GM12878 (cell line): ENCODE measurements around the gene VPS52. TPM values are rescaled to one million over a fixed set of nuclear protein-coding genes. Genes with fewer than 3 reads are reported as not detected.
A peak's percentile ranks its signal among the peaks of the same experiment; 100 is the strongest.

Source experiments
- ATAC-seq: fragments of 200-7000 bp; cut with Tn5 transposase; 3 replicates; pipeline ENCODE4 v1.9.1; 2020; ENCODE audit warnings: mild to moderate bottlenecking, moderate library complexity
- Bru-seq: library from RNA; stranded (reverse); fragments of 400-500 nt; gene quantifications from one replicate; lab custom pipeline; 2021; lab: Mats Ljungman, UMichigan
- BruChase-seq, 2 experiments: library from RNA; stranded (reverse); fragments of 400-500 nt; gene quantifications; one replicate each; lab custom pipeline; 2021; lab: Mats Ljungman, UMichigan
- BruUV-seq: library from RNA; stranded (reverse); fragments of 400-500 nt; replicated peaks from 2 replicates; lab custom pipeline; 2021; lab: Mats Ljungman, UMichigan
- CTCF ChIA-PET: fragments of 300-600 bp; sonication (Branson Sonifier 250); formaldehyde crosslinking; extraction: SDS; loops from one replicate; lab custom pipeline; 2021; ENCODE audit warnings: inconsistent platforms; lab: Yijun Ruan, JAX
- POLR2A ChIA-PET: fragments of 350-600 bp; formaldehyde crosslinking; extraction: SDS; loops from one replicate; lab custom pipeline; 2021; ENCODE audit warnings: inconsistent platforms; lab: Charles Lee
- RAD21 ChIA-PET: fragments of 300-600 bp; sonication (Branson Sonifier 250); formaldehyde crosslinking; loops from one replicate; lab custom pipeline; 2023; ENCODE audit warnings: antibody characterized with exemption; ENCODE audit not compliant: unreplicated experiment; lab: Charles Lee
- SMC1A ChIA-PET: fragments of 300-600 bp; sonication (Branson Sonifier 250); formaldehyde crosslinking; loops from one replicate; lab custom pipeline; 2023; ENCODE audit not compliant: unreplicated experiment, uncharacterized antibody; lab: Charles Lee
- DNase-seq: peaks from one replicate; pipeline ENCODE4 v3.0.0-alpha.2; 2011; ENCODE audit warnings: low read depth, low spot score
- FAIRE-seq: peaks from 3 replicates; lab custom pipeline; 2011; peaks lifted over from hg19 to GRCh38; lab: Jason Lieb, UNC
- H2AFZ ChIP-seq: 2 replicates; pipeline ENCODE4 v1.6.0; 2011; ENCODE audit warnings: low read depth, low read length, control low read depth; ENCODE audit not compliant: control insufficient read depth
- H3K27ac ChIP-seq: 2 replicates; pipeline ENCODE4 v1.5.1; 2011; ENCODE audit warnings: control low read depth; ENCODE audit not compliant: control insufficient read depth, insufficient read depth
- H3K27me3 ChIP-seq, 2 experiments: replicated peaks in 1 of 2; 2 replicates each; pipeline versions ENCODE4 v1.6.0 to v1.6.1; 2011; ENCODE audit warnings: low read length in 1 of 2; ENCODE audit not compliant: control insufficient read depth in 2 of 2, insufficient read depth in 2 of 2
- H3K36me3 ChIP-seq, 2 experiments: 2 replicates each; pipeline ENCODE4 v1.5.1; 2011; ENCODE audit warnings: low read length in 1 of 2; ENCODE audit not compliant: control insufficient read depth in 2 of 2, insufficient read depth in 2 of 2
- H3K4me1 ChIP-seq: 2 replicates; pipeline ENCODE4 v1.6.1; 2011; ENCODE audit warnings: mild to moderate bottlenecking, low read length, moderate library complexity, mixed read lengths; ENCODE audit not compliant: control insufficient read depth, insufficient read depth
- H3K4me2 ChIP-seq: 2 replicates; pipeline ENCODE4 v1.6.0; 2011; ENCODE audit warnings: control low read depth; ENCODE audit not compliant: control insufficient read depth, insufficient read depth
- H3K4me3 ChIP-seq: fragments of 200-600 bp; sonication (generic); 2 replicates; pipeline ENCODE4 v1.5.1; 2016
- H3K79me2 ChIP-seq: 2 replicates; pipeline ENCODE4 v1.6.0; 2011; ENCODE audit warnings: low read length; ENCODE audit not compliant: control insufficient read depth, insufficient read depth
- H3K9ac ChIP-seq: 2 replicates; pipeline ENCODE4 v1.8.0; 2011; ENCODE audit warnings: low read length, control low read depth, mixed read lengths; ENCODE audit not compliant: control insufficient read depth, insufficient read depth
- H3K9me3 ChIP-seq: replicated peaks from 3 replicates; pipeline ENCODE4 v1.5.1; 2011; ENCODE audit warnings: mild to moderate bottlenecking, low read length; ENCODE audit not compliant: control insufficient read depth, insufficient read depth
- H4K20me1 ChIP-seq: 2 replicates; pipeline ENCODE4 v1.6.0; 2011; ENCODE audit not compliant: control insufficient read depth, insufficient read depth
- ASH2L ChIP-seq: fragments of 300-600, 200-600 bp; sonication (generic); IDR thresholded peaks from 2 replicates; pipeline ENCODE4 v1.6.1; 2017; ENCODE audit warnings: low read depth, mild to moderate bottlenecking, borderline replicate concordance
- CHD1 ChIP-seq: IDR thresholded peaks from 2 replicates; pipeline ENCODE4 v1.6.1; 2012; ENCODE audit warnings: low read depth, low read length, improper control_type of control experiment
- KAT2A ChIP-seq: conservative IDR thresholded peaks from 2 replicates; pipeline ENCODE4 v1.6.1; 2011; ENCODE audit warnings: low read depth, low read length; ENCODE audit not compliant: control insufficient read depth
- MTA3 ChIP-seq: IDR thresholded peaks from 2 replicates; pipeline ENCODE4 v1.6.1; 2012; ENCODE audit warnings: low read length, inconsistent platforms, borderline replicate concordance
- MYC ChIP-seq: IDR thresholded peaks from 2 replicates; pipeline ENCODE4 v1.6.1; 2011; ENCODE audit warnings: mild to moderate bottlenecking, low read length, moderate library complexity, inconsistent platforms; ENCODE audit not compliant: insufficient read depth, insufficient replicate concordance, insufficient read length, severe bottlenecking
- RELA ChIP-seq: fragments of 450-650 bp; IDR thresholded peaks from 2 replicates; pipeline ENCODE4 v1.8.0; 2014; ENCODE audit warnings: borderline replicate concordance; ENCODE audit not compliant: partially characterized antibody
- SMAD5 ChIP-seq: IDR thresholded peaks from 2 replicates; pipeline ENCODE4 v1.6.1; 2016; ENCODE audit warnings: antibody characterized with exemption, low read depth
- STAT1 ChIP-seq: fragments of 450-650 bp; conservative IDR thresholded peaks from 2 replicates; pipeline ENCODE4 v1.6.1; 2014; ENCODE audit warnings: antibody characterized with exemption, mild to moderate bottlenecking
- TCF12 ChIP-seq: IDR thresholded peaks from 2 replicates; pipeline ENCODE4 v1.6.1; 2011; ENCODE audit warnings: low read depth, mild to moderate bottlenecking, low read length
- WGBS: methylation state at CpG from one replicate; pipeline ENCODE4 v1.1.6; 2016; ENCODE audit warnings: low lambda C conversion rate; ENCODE audit not compliant: insufficient replicate concordance, insufficient coverage; ENCODE audit errors: missing lambda C conversion rate; 5-methylcytosine and 5-hydroxymethylcytosine counted together
- in situ Hi-C: fragments of 300-500 bp; cut with MboI; formaldehyde crosslinking; loops from 9 replicates; pipeline ENCODE4 v1.14.3; 2018; ENCODE audit warnings: mixed read lengths
- intact Hi-C: fragments of 100-400 bp; cut with micrococcal nuclease; formaldehyde crosslinking; loops from one replicate; pipeline ENCODE4 v1.14.2; 2022; ENCODE audit not compliant: unreplicated experiment
- long read RNA-seq, 2 experiments: library from polyadenylated mRNA; unstranded; transcript quantifications; one replicate each; pipeline ENCODE4 v2.0.0, GENCODE V29; 2019 to 2020
- polyA minus RNA-seq, 3 experiments: library from RNA; depleted of rRNA, polyadenylated mRNA; stranded (reverse); fragments of >200 nt; gene quantifications; 2 replicates each; pipeline ENCODE4 v1.2.3, GENCODE V29; 2011
- polyA plus RNA-seq, 11 experiments: library from polyadenylated mRNA; depleted of rRNA in 4 of 11; unstranded in 6 of 11; stranded (reverse) in 5 of 11; fragments of >200 nt; fragmentation: Nextera tagmentation in 4 of 11; fragmentation: Illumina TruSeq in 1 of 11; extraction: Ambion mirVana in 4 of 11; extraction: Trizol in 1 of 11; gene quantifications; 1 replicate in 1 of 11; 2 replicates in 10 of 11; pipeline versions ENCODE4 v1.2.1 to v1.2.3, GENCODE V29; 2011 to 2016; ENCODE audit warnings: inconsistent platforms in 2 of 11, missing spikeins in 2 of 11, low read depth in 1 of 11
- total RNA-seq, 4 experiments: library from RNA; depleted of rRNA in 3 of 4; stranded (reverse); fragments of >200 nt in 3 of 4; fragmentation: Illumina TruSeq in 1 of 4; extraction: Trizol in 1 of 4; gene quantifications; 2 replicates each; pipeline versions ENCODE4 v1.2.1 to v1.2.3, GENCODE V29; 2013 to 2021
- TF ChIP-seq, protein P1 (sequence below): IDR thresholded peaks from 2 replicates; pipeline ENCODE4 v1.6.1; 2012; ENCODE audit warnings: low read depth, low read length, improper control_type of control experiment
- TF ChIP-seq, protein P2 (sequence below): fragments of 450-650 bp; IDR thresholded peaks from 2 replicates; pipeline ENCODE4 v1.6.1; 2018; ENCODE audit warnings: mild to moderate bottlenecking, low read depth, moderate library complexity; ENCODE audit not compliant: partially characterized antibody

The VPS52 gene, protein sequence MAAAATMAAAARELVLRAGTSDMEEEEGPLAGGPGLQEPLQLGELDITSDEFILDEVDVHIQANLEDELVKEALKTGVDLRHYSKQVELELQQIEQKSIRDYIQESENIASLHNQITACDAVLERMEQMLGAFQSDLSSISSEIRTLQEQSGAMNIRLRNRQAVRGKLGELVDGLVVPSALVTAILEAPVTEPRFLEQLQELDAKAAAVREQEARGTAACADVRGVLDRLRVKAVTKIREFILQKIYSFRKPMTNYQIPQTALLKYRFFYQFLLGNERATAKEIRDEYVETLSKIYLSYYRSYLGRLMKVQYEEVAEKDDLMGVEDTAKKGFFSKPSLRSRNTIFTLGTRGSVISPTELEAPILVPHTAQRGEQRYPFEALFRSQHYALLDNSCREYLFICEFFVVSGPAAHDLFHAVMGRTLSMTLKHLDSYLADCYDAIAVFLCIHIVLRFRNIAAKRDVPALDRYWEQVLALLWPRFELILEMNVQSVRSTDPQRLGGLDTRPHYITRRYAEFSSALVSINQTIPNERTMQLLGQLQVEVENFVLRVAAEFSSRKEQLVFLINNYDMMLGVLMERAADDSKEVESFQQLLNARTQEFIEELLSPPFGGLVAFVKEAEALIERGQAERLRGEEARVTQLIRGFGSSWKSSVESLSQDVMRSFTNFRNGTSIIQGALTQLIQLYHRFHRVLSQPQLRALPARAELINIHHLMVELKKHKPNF
- total RNA-seq (2013; cell fraction: nucleolus; rRNA removed) = 85.4 and 91.2 TPM in 2 replicates
- total RNA-seq (2014; rRNA removed) = 32.4 and 33.9 TPM in 2 replicates
- 20.9 and 22.1 TPM in 2 replicates for total RNA-seq (2014; rRNA removed; fragmentation: Illumina TruSeq; extraction: Trizol)
- total RNA-seq (2021) = 36.1 and 38.1 TPM in 2 replicates
- 38.1 TPM for polyA plus RNA-seq (2011; ENCODE audit: low read depth)
- polyA plus RNA-seq (2011; rRNA removed) = 29.7 and 52.7 TPM in 2 replicates
- 47.5 and 60.5 TPM in 2 replicates for polyA plus RNA-seq (2011; cell fraction: cytosol; rRNA removed)
- 264 and 288 TPM in 2 replicates for polyA plus RNA-seq (2011; cell fraction: nucleus; rRNA removed)
- 34.5 and 39.0 TPM in 2 replicates for polyA plus RNA-seq (2012)
- 34.1 and 47.1 TPM in 2 replicates for polyA plus RNA-seq (2014; fragmentation: Illumina TruSeq; extraction: Trizol)
- 10 to 100 TPM; 11.3 to 13.2 TPM for polyA plus RNA-seq (2014; fragmentation: Nextera tagmentation; extraction: Ambion mirVana)
- polyA plus RNA-seq (2014; rRNA removed) = 47.0 and 51.2 TPM in 2 replicates
- polyA plus RNA-seq (2016; fragmentation: Nextera tagmentation; extraction: Ambion mirVana) = 10 to 100 TPM; 36.0 to 37.3 TPM
- polyA minus RNA-seq (2011; rRNA and poly(A)+ RNA removed) = 84.5 and 88.1 TPM in 2 replicates
- 17.4 and 24.1 TPM in 2 replicates for polyA minus RNA-seq (2011; cell fraction: cytosol; rRNA and poly(A)+ RNA removed)
- 94.5 and 122 TPM in 2 replicates for polyA minus RNA-seq (2011; cell fraction: nucleus; rRNA and poly(A)+ RNA removed)
- percentile 72 among the genes with signal in this experiment for Bru-seq, nascent RNA
- BruChase-seq, experiment 1, labeled RNA remaining after a 6-hour chase = percentile 76 among the genes with signal in this experiment
- percentile 73 among the genes with signal in this experiment for BruChase-seq, experiment 2, labeled RNA remaining after a 2-hour chase
- long read RNA-seq, experiment 1, transcript VPS52-212 (20 exons, 2,960 nt) = major isoform, 11 of 21 reads
- long read RNA-seq, experiment 1, partial matches to known transcripts = 3 of 21 reads
- long read RNA-seq, experiment 1, other reads (novel, unspliced or antisense) = 7 of 21 reads
- long read RNA-seq, experiment 2, transcript VPS52-212 (20 exons, 2,960 nt) = major isoform, 10 of 22 reads
- long read RNA-seq, experiment 2, partial matches to known transcripts = 3 of 22 reads
- long read RNA-seq, experiment 2, other reads (novel, unspliced or antisense) = 9 of 22 reads

DNA sequence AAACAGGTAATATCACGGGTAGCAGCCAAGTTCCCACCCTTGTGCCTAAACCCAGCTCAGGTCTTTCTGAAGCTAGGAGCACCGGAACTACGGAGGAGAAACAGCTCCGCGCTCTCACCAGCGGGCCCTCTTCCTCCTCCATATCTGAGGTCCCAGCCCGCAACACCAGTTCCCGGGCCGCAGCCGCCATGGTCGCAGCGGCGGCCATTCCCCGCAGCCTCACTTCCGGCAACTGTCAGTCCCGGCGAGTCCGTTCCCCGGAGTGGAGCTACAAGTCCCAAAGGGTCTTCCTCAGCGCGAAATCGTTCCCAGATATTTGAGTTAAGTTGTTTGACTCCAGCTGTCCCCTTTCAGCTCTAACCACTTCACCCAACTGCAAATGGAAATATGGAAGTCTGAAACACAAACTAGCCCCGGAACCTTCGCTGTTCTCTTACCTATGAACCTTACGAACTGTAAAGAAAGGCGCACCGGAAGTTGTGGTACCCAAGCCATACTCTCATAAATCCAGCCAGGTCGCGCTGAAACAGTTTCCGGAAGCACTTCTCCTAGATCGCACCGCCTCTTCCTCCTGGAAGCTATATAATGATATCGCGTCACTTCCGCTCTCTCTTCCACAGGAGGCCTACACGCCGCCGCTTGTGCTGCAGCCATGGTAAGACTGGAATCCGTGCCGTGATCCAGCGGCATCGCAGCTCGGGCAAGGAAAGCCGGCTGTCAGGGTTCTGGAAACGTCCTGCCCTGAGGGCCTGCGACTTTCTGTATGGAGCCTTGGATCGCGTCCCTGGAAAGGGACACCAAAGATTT is at the start of gene VPS52, which contains the start of gene RPS18:
Gene VPS52, minus strand, starts transcription at position 409 of the 807 bp plus-strand sequence. Its CDS starts 201 bp downstream, at position 208.
Gene RPS18, plus strand, starts transcription at position 608 of the 807 bp plus-strand sequence. Its CDS starts 45 bp downstream, at position 653.
- H3K4me1 ChIP-seq = peaks cover 18% of the 10 kb centered on the region
- peaks cover 6% of the 10 kb centered on the region for H4K20me1 ChIP-seq
- FAIRE-seq (peak; percentile 93), DNase-seq (peak; percentile 96), ATAC-seq (peak; percentile 87)
- POLR2A ChIA-PET = interaction anchor here (0.6 to 5.4 kb wide), 25 partner anchors 9 to 1188 kb away, joined by 3 to 60 read pairs (median 5); partner anchors contain the start of genes HLA-DMA, HLA-DPB1, PFDN6 and RGL2
- WGBS = under 1% methylated on average over 48 of the region's 48 CpGs
- BruUV-seq = no TSS peak
- RAD21 ChIA-PET = interaction anchor here (0.6 to 2.1 kb wide), 14 partner anchors 17 to 308 kb away, joined by 3 to 11 read pairs (median 4); partner anchors contain the start of genes BAK1, PFDN6, RGL2 and RING1
- peak within 1 kb of the TSS; percentile 83 for H3K4me2 ChIP-seq
- intact Hi-C loops = no loop called here
- SMC1A ChIA-PET = interaction anchor here (0.6 to 2.0 kb wide), 12 partner anchors 12 to 159 kb away, joined by 3 to 8 read pairs (median 4); partner anchors contain the start of genes PFDN6, RGL2, RING1 and WDR46
- peak within 1 kb of the TSS; percentile 97 for H3K27ac ChIP-seq
- in situ Hi-C loops = no loop called here
- CTCF ChIA-PET = interaction anchor here (0.9 to 3.6 kb wide), 12 partner anchors 11 to 196 kb away, joined by 3 to 23 read pairs (median 4); partner anchors contain the start of genes HLA-DPB1, RING1 and ZBTB22
- H3K27me3 ChIP-seq = no peaks in the 10 kb centered on the region
- H3K79me2 ChIP-seq = peaks cover 63% of the 10 kb centered on the region
- peak within 1 kb of the TSS; percentile 97 for H2AFZ ChIP-seq
- peak within 1 kb of the TSS; percentile 88 for H3K4me3 ChIP-seq
- peak within 1 kb of the TSS; percentile 88 for H3K9ac ChIP-seq
- H3K9me3 ChIP-seq = no peaks in the 10 kb centered on the region
- peaks cover 17 to 32% of the 10 kb centered on the region in 2 experiments for H3K36me3 ChIP-seq
- TF ChIP-seq TCF12 (peak; percentile 82; the same call in 1 of the 2 replicates), ASH2L (peak; percentile 43), RELA (no peak), CHD1 (0 out of 2 replicates have a peak, but pooled peaks have one; percentile 60), MYC (peak; percentile 98), MTA3 (no peak), SMAD5 (peak; percentile 99), STAT1 (peak; percentile 38; the same call in 1 of the 2 replicates), KAT2A (0 out of 2 replicates have a peak, but pooled peaks have one; percentile 20)
- TF ChIP-seq, protein P1, sequence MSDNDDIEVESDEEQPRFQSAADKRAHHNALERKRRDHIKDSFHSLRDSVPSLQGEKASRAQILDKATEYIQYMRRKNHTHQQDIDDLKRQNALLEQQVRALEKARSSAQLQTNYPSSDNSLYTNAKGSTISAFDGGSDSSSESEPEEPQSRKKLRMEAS = peak; percentile 96
- TF ChIP-seq, protein P2, sequence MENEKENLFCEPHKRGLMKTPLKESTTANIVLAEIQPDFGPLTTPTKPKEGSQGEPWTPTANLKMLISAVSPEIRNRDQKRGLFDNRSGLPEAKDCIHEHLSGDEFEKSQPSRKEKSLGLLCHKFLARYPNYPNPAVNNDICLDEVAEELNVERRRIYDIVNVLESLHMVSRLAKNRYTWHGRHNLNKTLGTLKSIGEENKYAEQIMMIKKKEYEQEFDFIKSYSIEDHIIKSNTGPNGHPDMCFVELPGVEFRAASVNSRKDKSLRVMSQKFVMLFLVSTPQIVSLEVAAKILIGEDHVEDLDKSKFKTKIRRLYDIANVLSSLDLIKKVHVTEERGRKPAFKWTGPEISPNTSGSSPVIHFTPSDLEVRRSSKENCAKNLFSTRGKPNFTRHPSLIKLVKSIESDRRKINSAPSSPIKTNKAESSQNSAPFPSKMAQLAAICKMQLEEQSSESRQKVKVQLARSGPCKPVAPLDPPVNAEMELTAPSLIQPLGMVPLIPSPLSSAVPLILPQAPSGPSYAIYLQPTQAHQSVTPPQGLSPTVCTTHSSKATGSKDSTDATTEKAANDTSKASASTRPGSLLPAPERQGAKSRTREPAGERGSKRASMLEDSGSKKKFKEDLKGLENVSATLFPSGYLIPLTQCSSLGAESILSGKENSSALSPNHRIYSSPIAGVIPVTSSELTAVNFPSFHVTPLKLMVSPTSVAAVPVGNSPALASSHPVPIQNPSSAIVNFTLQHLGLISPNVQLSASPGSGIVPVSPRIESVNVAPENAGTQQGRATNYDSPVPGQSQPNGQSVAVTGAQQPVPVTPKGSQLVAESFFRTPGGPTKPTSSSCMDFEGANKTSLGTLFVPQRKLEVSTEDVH = peak; percentile 98
